Dedifferentiated amniotic fluid mesenchymal stem cell (primary cell): ENCODE measurements around the gene SENP3.
"Not testable (repeated sequence)": the region's sequence is repeated elsewhere in the genome, so short reads cannot be mapped to it uniquely, and the experiment has no call there.

Experiments used
- DNase-seq: peaks from one replicate; pipeline ENCODE4 v3.0.0-alpha.2; 2016; ENCODE audit errors: extremely low spot score

Gene SENP3

DNA sequence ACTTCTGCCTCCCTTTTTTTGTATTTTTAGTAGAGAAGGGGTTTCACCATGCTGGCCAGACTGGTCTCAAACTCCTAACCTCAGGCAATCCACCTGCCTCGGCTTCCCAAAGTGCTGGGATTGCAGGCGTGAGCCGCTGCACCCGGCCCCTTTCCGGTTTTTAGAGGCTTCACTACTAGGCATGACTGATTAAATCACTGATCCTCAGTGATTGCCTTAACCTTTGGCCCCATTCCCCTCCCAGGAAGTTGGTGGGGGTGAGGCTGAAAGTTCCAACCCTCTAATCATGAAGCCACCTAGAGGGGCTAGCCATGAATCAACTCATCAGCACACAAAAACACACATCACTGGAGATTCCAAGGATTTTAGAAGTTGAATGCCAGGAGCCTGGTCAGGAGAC lies 35.8 kb downstream of the SENP3 start:
- DNase-seq, result not testable (repeated sequence)

DNA sequence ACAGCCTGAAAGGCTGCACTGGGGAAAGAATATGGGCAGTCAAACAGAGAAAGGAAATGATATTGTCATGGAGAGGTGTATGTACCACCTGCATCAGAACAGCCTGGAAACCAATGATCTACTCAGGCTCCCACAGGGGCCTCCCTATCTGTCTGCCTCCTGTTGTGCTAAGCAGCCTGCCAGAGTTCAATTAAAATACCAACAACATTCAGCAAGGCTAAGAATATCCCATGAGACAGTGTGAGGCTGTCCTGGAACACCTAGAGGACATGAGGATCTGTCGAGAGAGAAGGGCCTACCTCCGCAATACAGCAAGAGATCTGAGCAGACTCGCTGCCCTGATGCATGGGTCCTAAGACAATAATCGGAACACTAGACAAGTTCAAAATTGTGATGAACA lies 44.6 kb downstream of the SENP3 start:
- peak; percentile 14 for DNase-seq

DNA sequence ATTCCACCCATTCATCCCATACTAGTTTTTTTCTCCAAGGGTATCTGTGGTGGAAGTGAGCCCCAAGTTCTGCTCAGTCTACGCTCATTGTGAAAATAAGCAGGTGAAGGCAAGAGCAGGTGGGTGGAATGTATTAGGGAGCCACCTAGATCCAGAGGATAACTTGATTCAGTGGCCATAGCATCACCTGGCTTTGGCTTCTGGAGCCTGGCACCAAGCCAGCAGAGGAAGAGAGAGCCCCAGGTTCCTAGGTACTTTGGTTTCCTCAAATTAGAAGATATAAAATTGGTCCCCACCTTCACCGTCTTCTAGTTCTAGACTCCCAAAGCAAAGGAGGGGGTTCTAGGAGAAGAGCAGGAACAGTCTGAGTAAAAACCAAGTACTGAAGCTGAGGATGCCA lies 48.9 kb downstream of the SENP3 start:
- no peak for DNase-seq

DNA sequence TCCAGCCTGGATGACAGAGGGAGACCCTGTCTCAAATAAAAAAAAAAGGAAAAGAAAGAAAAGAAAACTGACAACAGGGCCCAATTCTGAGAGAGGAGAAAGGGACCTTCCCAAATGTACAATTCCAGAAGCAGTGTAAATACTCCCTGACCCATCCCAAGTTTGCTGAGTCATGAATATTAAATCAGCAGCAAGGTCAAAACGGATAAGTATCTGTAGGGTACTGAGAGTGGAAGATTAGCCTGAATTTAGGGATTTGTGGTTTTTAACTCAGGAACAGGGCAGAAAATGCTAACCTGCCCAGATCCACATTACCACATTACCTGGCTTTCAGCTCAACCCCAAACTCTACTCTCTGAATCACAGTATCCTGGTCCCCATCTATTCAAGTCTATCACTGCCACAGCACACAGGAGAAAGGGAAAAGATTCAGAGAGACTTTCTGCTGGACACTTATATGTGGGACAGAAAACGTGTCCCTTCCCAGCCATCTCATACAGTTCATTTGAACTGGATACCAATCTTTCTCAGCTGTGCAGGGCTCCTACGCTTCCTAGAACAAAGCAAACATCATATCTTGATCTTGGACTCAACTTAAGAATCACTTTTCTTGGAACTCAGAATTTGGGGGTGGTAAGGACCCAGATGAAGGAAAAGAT lies 50.0 kb downstream of the SENP3 start:
- peak; percentile 14 for DNase-seq

DNA sequence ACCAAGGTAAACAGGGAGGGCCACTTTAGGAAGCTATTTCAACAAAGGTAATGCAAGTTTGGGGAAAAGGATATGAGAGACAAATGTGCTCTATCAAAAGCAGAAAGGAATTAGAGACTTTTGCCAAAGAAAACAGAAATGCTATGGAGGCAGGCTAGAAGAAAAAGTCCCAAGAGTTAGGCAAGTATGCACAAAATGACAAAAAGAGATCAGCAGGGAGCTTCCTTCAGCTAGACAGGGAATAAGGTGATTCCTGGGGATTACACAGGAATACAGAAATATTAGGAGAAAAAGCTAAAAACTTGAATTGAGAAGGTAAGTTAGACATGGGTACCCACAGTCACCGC lies 50.5 kb downstream of the SENP3 start:
- DNase-seq, result peak; percentile 31

DNA sequence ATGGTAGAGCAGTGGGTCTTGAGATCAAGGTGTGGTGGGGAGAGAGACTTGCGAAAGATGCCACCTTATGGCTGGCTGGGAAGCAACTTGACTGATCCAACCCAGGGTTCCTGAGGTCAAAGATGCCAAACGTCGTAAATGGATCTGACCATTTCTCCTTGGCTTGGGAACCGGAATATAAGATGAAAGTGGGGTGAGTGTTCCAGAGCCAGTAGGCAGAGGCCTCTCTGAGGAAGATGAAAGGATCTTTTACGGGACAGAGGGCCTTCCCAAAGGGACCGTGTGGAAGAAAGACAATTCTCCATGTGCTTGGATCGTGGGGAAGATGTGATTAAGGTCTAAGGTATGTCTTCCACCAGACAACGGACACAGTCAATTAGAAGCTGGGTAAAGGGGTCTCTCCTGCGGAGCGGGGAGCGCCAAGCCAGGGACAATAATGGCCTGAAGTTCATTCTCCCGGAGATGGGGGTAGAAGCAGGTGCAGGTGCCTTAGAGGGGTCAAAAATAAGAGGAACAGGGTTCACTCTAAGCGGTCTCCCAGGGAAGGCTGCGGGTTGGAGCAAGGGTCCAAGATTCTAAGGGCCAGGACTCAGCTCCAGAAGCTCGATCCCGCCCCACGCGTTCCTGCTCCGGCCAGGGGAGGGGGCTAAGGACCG lies 52.2 kb downstream of the SENP3 start:
- DNase-seq, result no peak

DNA sequence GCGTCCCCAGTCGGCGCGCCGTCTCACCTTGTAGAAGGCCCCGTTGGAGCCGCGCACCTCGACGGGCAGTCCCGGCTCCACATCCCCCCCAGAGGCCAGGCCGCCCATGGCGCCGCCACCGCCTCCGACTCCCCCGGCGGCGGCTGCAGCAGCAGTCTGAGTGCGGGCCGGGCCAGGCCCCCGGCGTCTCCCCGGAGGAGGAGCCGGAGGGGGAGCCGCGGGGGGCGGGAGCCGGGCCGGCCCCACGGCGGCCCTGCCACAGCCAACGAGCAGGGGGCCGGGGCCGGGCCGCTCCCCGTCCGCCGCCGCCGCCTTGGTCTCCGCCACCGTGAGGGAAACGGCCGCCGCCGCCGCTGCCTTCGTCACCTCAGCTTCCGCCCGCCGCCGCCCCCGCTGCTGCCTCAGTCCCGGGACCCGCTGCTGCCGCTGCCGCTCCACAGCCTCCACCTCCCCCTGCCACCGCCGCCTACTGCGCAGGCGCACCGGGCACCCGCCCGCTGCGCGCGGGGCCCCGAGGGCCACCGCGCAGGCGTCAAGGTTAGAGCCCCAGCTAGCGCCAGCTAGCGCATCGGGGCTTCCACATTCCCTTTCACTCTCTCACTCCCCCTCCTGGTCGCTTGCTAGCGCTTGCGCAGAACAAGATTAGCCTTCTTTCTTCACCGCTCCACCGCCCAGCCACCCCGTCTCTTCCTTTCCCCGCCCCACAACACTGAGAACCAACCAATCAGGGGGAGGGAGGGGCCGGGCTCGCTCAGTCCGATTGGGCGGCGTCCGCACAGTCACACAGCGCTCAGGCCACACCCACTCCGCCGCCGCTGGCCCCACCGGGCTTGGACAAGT lies 52.9 kb downstream of the SENP3 start, which contains the start of gene FXR2:
TSS of gene FXR2 (minus strand) at position 473 of the 840 bp plus-strand sequence. CDS start at position 108, 365 bp downstream.
- peak; percentile 100 for DNase-seq

DNA sequence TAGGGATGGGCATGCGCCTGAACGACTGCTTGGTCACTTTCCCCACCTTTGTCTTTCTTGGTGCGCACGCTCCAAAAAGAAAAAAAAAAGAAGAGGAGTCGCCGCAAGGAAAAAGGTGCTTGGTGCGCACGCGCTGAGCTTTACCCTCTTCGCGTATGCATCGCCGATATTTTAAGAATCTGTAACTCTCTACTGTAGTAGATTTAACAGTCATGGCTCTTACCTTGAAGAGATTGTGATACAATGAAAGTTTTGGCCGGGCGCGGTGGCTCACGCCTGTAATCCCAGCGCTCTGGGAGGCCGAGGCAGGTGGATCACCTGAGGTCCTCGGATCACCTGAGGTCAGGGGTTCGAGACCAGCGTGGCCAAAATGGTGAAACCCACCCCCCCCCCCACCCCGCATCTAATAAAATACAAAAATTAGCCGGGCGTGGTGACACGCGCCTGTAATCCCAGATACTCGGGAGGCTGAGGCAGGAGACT lies 53.6 kb downstream of the SENP3 start:
- no peak for DNase-seq

DNA sequence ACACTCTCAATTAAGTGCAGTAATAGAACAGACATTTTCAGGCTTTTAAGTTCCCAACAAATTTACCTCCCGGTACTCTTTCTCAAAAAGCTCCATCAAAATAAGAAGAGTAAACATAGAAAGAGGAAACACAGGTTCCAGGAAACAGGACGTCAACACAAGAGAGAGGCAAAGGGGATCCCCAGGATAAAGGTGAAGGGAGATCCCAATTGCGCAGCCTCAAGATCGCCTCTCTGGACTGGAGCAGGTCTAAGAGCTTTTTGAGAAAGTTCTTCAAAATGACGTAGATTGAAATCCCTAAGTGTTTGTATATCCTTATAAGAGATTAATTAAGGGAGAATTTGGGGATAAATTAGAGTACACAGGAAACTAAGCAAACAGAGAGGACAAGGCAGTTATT lies 56.9 kb downstream of the SENP3 start:
- DNase-seq, result no peak

DNA sequence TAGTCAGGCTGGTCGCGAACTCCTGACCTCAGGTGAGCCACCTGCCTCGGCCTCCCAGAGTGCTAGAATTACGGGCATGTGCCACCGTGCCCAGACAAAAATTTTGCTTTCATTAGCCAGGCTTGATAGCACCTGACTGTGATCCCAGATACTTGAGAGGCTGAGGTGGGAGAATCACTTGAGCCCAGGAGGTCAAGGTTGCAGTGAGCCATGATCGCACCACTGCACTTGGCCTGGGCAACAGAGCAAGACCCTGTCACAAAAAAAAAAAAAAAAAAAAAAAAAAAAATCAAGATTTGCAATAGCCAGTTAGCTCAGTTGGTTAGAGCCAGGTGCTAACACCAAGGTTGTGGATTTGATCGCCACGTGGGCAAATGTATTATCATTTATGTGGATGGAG lies 59.1 kb downstream of the SENP3 start:
- DNase-seq, result no peak
